Activated T-cell treated with anti-CD3 and anti-CD28 coated beads, Interleukin-2, amount 50 U/mL, for 1 hour (primary cell): Measurements from ENCODE around the gene SMAP1.
A peak's percentile ranks its signal among the peaks of the same experiment; 100 is the strongest.

Source experiments
- DNase-seq: peaks from one replicate; pipeline ENCODE4 v3.0.0-alpha.2; 2020

SMAP1 gene

GRCh38 chr6:70667711-70668498, at the start of gene SMAP1:
Gene SMAP1, plus strand, starts transcription at chr6:70667883. Its CDS starts 141 bp downstream, at chr6:70668024.
- DNase-seq: peak; percentile 93

GRCh38 chr6:70620746-70621145, 46.9 kb upstream of the SMAP1 start:
- DNase-seq: no peak

- no peak for DNase-seq
These were observed 45.2 kb upstream of the SMAP1 start for GRCh38 chr6:70622461-70622860.

GRCh38 chr6:70625436-70625835, 42.2 kb upstream of the SMAP1 start:
- no peak for DNase-seq

GRCh38 chr6:70627500-70628254, 40.0 kb upstream of the SMAP1 start:
- DNase-seq: no peak

GRCh38 chr6:70629929-70630328, 37.8 kb upstream of the SMAP1 start:
- DNase-seq: no peak

- DNase-seq: no peak
These were observed 33.8 kb upstream of the SMAP1 start for GRCh38 chr6:70633870-70634269.

- no peak for DNase-seq
These were observed 31.1 kb upstream of the SMAP1 start for GRCh38 chr6:70636596-70636995.

GRCh38 chr6:70638468-70638867, 29.2 kb upstream of the SMAP1 start:
- no peak for DNase-seq

GRCh38 chr6:70651326-70651905, 16.3 kb upstream of the SMAP1 start:
- peak; percentile 34 for DNase-seq

GRCh38 chr6:70652216-70652615, 15.5 kb upstream of the SMAP1 start:
- no peak for DNase-seq

- no peak for DNase-seq
These were observed 10.0 kb upstream of the SMAP1 start for GRCh38 chr6:70657706-70658105.

GRCh38 chr6:70663881-70664466, 3.7 kb upstream of the SMAP1 start:
- DNase-seq: no peak

GRCh38 chr6:70666706-70667105, 977 bp upstream of the SMAP1 start:
- DNase-seq: no peak

- DNase-seq: no peak
These were observed 400 bp upstream of the SMAP1 start for GRCh38 chr6:70667256-70667710.

GRCh38 chr6:70668499-70668812, 773 bp downstream of the SMAP1 start:
- no peak for DNase-seq

- no peak for DNase-seq
These were observed 1.4 kb downstream of the SMAP1 start for GRCh38 chr6:70669133-70669532.

- no peak for DNase-seq
These were observed 4.9 kb downstream of the SMAP1 start for GRCh38 chr6:70672549-70672948.

- DNase-seq: no peak
These were observed 5.4 kb downstream of the SMAP1 start for GRCh38 chr6:70673054-70673453.

- no peak for DNase-seq
These were observed 5.9 kb downstream of the SMAP1 start for GRCh38 chr6:70673601-70674000.

- DNase-seq: no peak
These were observed 8.1 kb downstream of the SMAP1 start for GRCh38 chr6:70675822-70676221.

- no peak for DNase-seq
These were observed 9.1 kb downstream of the SMAP1 start for GRCh38 chr6:70676821-70677220.

- no peak for DNase-seq
These were observed 12.7 kb downstream of the SMAP1 start for GRCh38 chr6:70680396-70680795.
